HFFc6 (cell line): Measurements from ENCODE around the gene NPFF. TPM values are rescaled to one million over a fixed set of nuclear protein-coding genes. Genes with fewer than 3 reads are reported as not detected.

ENCODE experiments used
- DNase-seq: peaks from one replicate; pipeline ENCODE4 v3.0.0-alpha.2; 2018
- H3K27ac Mint-ChIP-seq: 2 replicates; pipeline ENCODE4 v1.8.0; 2020; ENCODE audit warnings: mild to moderate bottlenecking, mixed read lengths
- H3K27me3 Mint-ChIP-seq: 2 replicates; pipeline ENCODE4 v1.8.0; 2021; ENCODE audit warnings: mild to moderate bottlenecking, moderate library complexity, mixed read lengths; ENCODE audit not compliant: insufficient read depth
- H3K36me3 Mint-ChIP-seq: 2 replicates; pipeline ENCODE4 v1.8.0; 2021; ENCODE audit warnings: low read depth, mixed read lengths
- H3K4me1 Mint-ChIP-seq: 2 replicates; pipeline ENCODE4 v1.8.0; 2020; ENCODE audit warnings: low read depth, mixed read lengths
- H3K4me3 Mint-ChIP-seq: 2 replicates; pipeline ENCODE4 v1.8.0; 2020; ENCODE audit warnings: mild to moderate bottlenecking, moderate library complexity, mixed read lengths
- H3K9me3 Mint-ChIP-seq: 2 replicates; pipeline ENCODE4 v1.8.0; 2020; ENCODE audit warnings: mild to moderate bottlenecking, mixed read lengths
- total RNA-seq, 6 experiments: library from RNA; stranded (reverse); fragmentation: NEBNext Ultra II Directional; extraction: Animal tissue kit (Norgen Biotek cat#: 25700); gene quantifications; 2 replicates in 1 of 6; 3 replicates in 5 of 6; pipeline ENCODE4 v1.2.3, GENCODE V29; 2021
- TF ChIP-seq, protein P1 (sequence below): fragments of 200-600 bp; sonication (generic); IDR thresholded peaks from 2 replicates; pipeline ENCODE4 v1.5.0; 2021; ENCODE audit warnings: antibody characterized with exemption, mild to moderate bottlenecking

NPFF gene
- total RNA-seq, 6 experiments from 2014 or later, result not detected

DNA sequence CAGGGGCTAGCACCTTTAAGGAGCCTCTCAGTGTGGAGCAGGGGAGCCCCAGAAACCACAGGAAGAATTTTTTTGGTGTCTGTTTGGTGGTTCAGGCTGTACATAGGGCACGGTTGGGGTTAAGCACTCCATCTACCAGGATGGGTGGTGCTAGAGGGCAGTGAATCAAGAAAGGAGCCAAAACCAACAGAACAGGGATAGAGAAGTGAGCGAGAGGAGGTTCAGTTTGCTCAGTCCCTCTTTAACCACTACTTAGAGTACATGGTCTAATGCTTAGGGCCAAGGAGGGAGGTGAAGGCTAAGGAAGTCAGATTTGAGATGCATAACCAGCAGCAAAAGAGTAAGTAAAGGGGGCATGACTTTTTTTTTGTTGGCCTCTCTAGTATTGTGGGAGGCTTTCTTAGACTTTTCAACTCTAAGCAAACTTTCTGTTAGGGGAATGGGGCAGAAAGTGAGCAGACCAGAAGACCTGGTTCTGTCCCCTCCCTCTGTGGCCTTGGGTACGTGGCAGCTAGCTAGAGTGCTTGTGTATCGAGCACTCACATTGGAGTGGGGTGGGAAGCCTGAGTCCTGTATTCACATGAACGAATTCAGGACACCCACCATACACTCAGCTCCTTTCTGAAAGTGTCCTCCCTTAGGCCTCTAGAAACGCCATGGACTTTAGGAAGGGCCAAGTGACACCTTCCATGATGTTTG is 6.6 kb upstream of the NPFF start:
- no peaks in the 10 kb centered on the region for H3K9me3 Mint-ChIP-seq
- no peak overlapping the region for H3K4me3 Mint-ChIP-seq
- TF ChIP-seq, protein P1, sequence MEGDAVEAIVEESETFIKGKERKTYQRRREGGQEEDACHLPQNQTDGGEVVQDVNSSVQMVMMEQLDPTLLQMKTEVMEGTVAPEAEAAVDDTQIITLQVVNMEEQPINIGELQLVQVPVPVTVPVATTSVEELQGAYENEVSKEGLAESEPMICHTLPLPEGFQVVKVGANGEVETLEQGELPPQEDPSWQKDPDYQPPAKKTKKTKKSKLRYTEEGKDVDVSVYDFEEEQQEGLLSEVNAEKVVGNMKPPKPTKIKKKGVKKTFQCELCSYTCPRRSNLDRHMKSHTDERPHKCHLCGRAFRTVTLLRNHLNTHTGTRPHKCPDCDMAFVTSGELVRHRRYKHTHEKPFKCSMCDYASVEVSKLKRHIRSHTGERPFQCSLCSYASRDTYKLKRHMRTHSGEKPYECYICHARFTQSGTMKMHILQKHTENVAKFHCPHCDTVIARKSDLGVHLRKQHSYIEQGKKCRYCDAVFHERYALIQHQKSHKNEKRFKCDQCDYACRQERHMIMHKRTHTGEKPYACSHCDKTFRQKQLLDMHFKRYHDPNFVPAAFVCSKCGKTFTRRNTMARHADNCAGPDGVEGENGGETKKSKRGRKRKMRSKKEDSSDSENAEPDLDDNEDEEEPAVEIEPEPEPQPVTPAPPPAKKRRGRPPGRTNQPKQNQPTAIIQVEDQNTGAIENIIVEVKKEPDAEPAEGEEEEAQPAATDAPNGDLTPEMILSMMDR, result no peak
- DNase-seq, result no peak
- H3K27ac Mint-ChIP-seq, result 0 out of 2 replicates have a peak overlapping the region, but pooled peaks have one; percentile 6
- H3K27me3 Mint-ChIP-seq, result no peaks in the 10 kb centered on the region; the same call in 1 of the 2 replicates
- H3K36me3 Mint-ChIP-seq, result peaks cover 9% of the 10 kb centered on the region; the same call in 1 of the 2 replicates
- H3K4me1 Mint-ChIP-seq, result peaks cover 4% of the 10 kb centered on the region; the same call in 1 of the 2 replicates

DNA sequence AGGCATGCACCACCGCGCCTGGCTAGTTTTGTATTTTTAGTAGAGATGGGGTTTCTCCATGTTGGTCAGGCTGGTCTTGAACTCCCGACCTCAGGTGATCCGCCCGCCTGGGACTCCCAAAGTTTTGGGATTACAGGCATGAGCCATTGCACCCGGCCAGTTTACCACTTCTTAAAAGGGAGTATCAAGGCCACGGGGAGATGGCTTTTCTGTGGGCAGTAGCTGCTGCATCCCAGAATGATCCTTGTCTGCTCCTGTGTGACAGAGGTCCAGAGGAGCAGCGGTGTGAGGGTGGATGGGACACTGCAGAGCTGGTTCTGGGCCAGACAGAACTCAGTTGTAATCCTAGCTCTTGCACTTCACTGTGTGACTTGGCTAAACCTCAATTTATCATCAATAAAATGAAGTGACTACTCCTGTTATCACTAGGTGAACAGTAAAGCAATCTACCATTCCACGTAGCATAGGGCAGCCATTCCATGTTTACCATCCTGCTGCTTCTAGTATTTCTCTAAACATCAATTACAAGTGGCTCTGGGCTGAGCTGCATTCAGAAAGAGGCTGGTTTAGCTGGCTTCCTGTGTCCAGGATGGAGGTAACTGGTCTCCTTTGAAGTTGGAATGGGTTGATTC is 3.0 kb upstream of the NPFF start:
- TF ChIP-seq, protein P1, result no peak
- H3K27me3 Mint-ChIP-seq, result peaks cover 5% of the 10 kb centered on the region
- H3K27ac Mint-ChIP-seq, result peak overlapping the region; percentile 3; the same call in 1 of the 2 replicates
- DNase-seq, result no peak
- H3K4me1 Mint-ChIP-seq, result peaks cover 20% of the 10 kb centered on the region
- H3K4me3 Mint-ChIP-seq, result no peak overlapping the region
- H3K36me3 Mint-ChIP-seq, result 0 out of 2 replicates have a peak, but pooled peaks cover 9% of the 10 kb centered on the region
- no peaks in the 10 kb centered on the region for H3K9me3 Mint-ChIP-seq

DNA sequence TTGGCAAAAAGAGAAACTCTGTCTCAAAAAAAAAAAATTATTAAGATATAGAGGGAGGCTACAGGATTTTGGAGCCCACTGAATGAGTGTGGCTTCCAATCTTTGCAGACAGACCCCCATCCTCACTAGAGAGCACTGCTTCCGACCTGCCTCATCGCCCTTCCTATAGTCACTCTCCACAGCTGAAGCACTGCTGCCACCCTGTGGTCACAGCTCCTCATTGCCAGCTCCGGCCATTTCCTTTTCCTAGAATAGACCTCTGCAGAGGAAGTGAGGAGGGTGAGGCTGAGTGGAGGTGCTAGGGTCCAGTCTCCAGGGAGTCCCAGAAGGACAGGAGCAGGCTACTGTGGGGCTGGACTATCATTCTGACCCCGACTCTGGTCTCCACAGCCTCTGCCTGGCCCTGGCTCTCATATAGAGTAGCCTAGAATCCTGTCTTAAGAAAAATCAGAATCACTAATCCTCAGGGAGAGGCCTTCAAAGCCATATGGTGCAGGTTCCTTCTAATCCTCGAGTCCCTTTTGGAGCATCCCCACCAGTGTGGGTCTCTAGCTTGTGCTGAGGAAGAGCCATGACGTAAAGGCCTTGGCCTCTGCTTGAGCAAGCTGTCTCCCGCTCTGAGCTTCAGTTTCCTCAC is 1.4 kb upstream of the NPFF start:
- H3K4me1 Mint-ChIP-seq, result peaks cover 26% of the 10 kb centered on the region
- peak overlapping the region; percentile 52; the same call in 1 of the 2 replicates for H3K27ac Mint-ChIP-seq
- DNase-seq, result peak; percentile 65
- H3K27me3 Mint-ChIP-seq, result peaks cover 5% of the 10 kb centered on the region
- H3K36me3 Mint-ChIP-seq, result peaks cover 15% of the 10 kb centered on the region
- no peak overlapping the region for H3K4me3 Mint-ChIP-seq
- TF ChIP-seq, protein P1, result peak; percentile 94
- no peaks in the 10 kb centered on the region for H3K9me3 Mint-ChIP-seq

DNA sequence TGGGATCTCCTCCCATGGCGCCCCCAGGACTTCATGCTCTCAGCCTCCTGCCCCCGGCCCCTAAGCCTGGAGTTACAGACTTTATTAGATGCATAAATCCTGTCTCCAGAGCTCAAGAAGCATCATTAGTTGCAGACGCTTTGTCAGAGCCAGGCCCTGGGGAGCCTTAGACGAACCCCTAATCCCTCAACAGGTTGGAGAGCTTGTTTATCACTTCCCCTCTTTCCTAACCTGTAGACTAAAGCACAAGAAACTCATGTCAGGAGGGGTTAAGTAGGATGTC is 260 bp upstream of the NPFF start:
- no peaks in the 10 kb centered on the region for H3K9me3 Mint-ChIP-seq
- H3K4me1 Mint-ChIP-seq, result peaks cover 28% of the 10 kb centered on the region
- peaks cover 5% of the 10 kb centered on the region; the same call in 1 of the 2 replicates for H3K27me3 Mint-ChIP-seq
- DNase-seq, result no peak
- H3K27ac Mint-ChIP-seq, result no peak overlapping the region
- no peak overlapping the region for H3K4me3 Mint-ChIP-seq
- TF ChIP-seq, protein P1, result no peak
- H3K36me3 Mint-ChIP-seq, result peaks cover 15% of the 10 kb centered on the region

DNA sequence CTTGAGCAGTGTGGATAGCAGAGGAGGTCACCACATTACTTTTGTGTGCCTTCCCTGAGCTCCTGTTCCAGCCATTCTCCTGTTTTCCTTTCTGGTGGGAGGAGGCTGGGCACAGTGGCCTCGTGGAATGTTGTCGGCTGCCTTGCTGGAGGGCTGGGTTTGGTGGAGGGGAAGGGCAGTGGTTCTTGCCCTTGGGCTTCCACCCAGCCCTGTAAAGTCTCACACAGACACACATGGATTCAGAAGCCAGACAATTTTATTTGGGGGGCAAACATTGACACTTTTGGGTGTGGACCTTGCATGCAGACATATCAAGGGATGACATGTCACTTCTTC is 866 bp downstream of the NPFF start:
- TF ChIP-seq, protein P1, result no peak
- Mint-ChIP-seq H3K36me3 (peaks cover 15% of the 10 kb centered on the region), H3K27ac (peak overlapping the region; percentile 79)

More for the DNA sequence above, 866 bp downstream of the NPFF start:
- H3K27me3 Mint-ChIP-seq, result peaks cover 5% of the 10 kb centered on the region; the same call in 1 of the 2 replicates
- no peak for DNase-seq
- no peaks in the 10 kb centered on the region for H3K9me3 Mint-ChIP-seq
- H3K4me1 Mint-ChIP-seq, result peaks cover 38% of the 10 kb centered on the region
- no peak overlapping the region for H3K4me3 Mint-ChIP-seq
